ENCODE data around the gene CUL2.

DNA sequence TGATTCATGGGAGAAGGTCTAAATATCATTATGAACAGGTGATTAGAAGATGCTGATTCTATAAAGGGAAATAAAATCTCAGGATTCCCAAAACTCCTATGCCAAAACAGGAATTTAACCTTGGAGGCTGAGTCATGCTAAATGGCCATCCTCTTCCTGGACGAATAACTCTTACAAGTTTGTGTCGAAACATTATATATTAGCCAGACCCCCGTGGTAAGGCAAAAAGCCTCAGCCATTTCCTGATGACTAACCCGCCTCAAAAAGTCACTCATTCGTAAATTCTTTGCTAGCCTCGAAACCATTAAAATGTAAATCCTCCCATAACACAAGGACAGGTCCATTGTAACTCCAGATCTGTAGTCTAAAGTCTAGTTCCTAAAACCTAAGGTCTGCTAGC lies 32.0 kb downstream of the CUL2 start:
- TF ChIP-seq, protein P1, sequence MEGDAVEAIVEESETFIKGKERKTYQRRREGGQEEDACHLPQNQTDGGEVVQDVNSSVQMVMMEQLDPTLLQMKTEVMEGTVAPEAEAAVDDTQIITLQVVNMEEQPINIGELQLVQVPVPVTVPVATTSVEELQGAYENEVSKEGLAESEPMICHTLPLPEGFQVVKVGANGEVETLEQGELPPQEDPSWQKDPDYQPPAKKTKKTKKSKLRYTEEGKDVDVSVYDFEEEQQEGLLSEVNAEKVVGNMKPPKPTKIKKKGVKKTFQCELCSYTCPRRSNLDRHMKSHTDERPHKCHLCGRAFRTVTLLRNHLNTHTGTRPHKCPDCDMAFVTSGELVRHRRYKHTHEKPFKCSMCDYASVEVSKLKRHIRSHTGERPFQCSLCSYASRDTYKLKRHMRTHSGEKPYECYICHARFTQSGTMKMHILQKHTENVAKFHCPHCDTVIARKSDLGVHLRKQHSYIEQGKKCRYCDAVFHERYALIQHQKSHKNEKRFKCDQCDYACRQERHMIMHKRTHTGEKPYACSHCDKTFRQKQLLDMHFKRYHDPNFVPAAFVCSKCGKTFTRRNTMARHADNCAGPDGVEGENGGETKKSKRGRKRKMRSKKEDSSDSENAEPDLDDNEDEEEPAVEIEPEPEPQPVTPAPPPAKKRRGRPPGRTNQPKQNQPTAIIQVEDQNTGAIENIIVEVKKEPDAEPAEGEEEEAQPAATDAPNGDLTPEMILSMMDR (IDR thresholded peaks at IDR 0.05; ENCODE audit: insufficient read depth, low read length, poor library complexity, severe bottlenecking): no peak
- TF ChIP-seq EZH2phosphoT487 (conservative IDR thresholded peaks at IDR 0.05; ENCODE audit: low read length): no peak
